C4-2B (cell line): Measurements from ENCODE around the gene STH.

Experiments
- CTCF ChIP-seq: fragments of 450-650 bp; conservative IDR thresholded peaks from 2 replicates; pipeline ENCODE4 v1.5.1; 2017; ENCODE audit warnings: mild to moderate bottlenecking
- ZFX ChIP-seq: fragments of 450-650 bp; IDR thresholded peaks from 2 replicates; pipeline ENCODE4 v1.6.1; 2017

GRCh38 chr17:46010597-46011186 is 11.6 kb downstream of the STH start:
- TF ChIP-seq CTCF (no peak), ZFX (no peak)
